GM19463 (cell line): ENCODE measurements around the gene COL26A1.
"Not testable (repeated sequence)": the region's sequence is repeated elsewhere in the genome, so short reads cannot be mapped to it uniquely, and the experiment has no call there.

ENCODE experiments used
- ATAC-seq: cut with Tn5 transposase; IDR thresholded peaks from one replicate; pipeline ENCODE4 v1.9.1; 2021; ENCODE audit warnings: mild to moderate bottlenecking, moderate library complexity; ENCODE audit not compliant: unreplicated experiment

The COL26A1 gene

GRCh38 chr7:101590663-101591435 lies 228.2 kb downstream of the COL26A1 start:
- no peak for ATAC-seq

- no peak for ATAC-seq
Measured at GRCh38 chr7:101591504-101591903, 228.8 kb downstream of the COL26A1 start.

DNA sequence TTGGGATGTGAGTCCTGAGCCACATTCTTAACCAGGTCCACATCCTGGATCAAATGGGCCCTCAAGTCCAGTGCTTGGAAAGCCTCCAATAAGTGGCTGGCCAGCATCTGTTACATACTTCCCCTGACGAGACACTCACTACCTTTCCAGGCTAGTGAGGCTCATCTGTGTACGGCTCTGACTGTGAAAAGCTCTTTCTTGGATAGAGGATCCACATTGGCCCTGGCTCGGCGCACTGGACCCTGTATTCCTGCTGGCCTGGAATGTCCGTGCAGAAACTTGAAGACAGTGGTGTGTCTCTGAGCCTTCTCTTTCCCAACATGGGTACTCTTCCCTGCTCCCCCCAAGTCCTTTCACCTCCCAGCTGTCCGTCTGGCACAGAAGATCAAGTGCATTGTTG lies 230.9 kb downstream of the COL26A1 start:
- no peak for ATAC-seq

DNA sequence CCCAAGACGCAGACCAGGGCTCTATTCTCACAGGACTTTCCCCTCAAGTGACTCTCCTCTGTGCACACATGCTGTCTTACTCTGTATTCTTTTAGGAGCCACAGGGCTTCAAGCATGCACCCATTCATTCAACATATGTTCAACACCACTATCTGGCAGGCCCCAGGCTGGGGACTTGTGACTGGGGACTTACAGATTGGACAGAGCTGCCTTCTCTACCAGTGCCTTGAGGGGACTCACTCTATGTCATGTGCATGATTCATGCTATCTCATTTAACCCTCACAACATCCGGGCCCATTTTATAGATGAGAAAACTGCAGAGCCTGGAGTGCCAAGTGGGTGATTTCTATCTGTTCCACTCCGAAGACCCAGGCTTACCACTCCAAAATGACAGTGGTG lies 232.1 kb downstream of the COL26A1 start:
- no peak for ATAC-seq

DNA sequence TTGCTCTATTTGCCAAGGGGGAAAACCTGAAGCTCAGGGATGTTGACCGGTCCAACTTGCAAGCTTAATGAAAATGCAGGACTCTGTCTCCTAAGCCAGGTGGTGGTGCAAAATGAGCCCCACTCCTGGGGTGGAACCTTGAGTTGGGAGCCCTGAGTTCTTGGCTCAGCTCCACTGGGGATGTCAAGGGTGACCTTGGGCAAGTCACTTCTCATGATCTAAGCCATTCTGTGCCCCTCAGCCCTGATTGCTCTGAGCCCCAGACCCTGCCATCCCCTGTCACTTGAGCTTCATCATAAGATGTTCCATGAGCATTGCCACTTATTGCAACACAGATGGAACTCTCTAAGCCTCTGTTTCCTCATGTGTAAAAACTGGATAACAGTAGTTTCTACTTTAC lies 232.6 kb downstream of the COL26A1 start:
- no peak for ATAC-seq

- ATAC-seq = no peak
Measured at GRCh38 chr7:101595766-101596537, 233.3 kb downstream of the COL26A1 start.

GRCh38 chr7:101596898-101597297 lies 234.2 kb downstream of the COL26A1 start:
- no peak for ATAC-seq

DNA sequence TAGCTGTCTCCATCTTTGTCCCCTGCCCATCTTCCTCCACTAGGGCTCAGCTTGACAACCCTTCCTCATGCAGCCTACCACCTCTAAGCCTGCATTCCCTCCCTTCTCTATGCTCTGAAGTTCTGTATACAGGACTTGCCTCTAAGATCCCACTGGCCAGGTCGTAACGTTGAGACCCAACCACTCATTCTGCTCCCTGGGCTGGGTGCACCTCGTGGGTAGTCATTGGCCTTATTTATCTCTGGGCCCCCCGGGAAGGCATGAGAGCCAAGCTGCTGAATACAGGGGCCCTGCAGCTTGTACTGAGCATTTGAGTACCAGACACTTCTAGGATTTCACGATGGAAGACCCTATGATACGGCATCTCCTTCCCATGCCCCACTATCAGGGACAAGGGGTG lies 235.3 kb downstream of the COL26A1 start:
- no peak for ATAC-seq

GRCh38 chr7:101598422-101598985 lies 235.8 kb downstream of the COL26A1 start:
- no peak for ATAC-seq

- no peak for ATAC-seq
Measured at GRCh38 chr7:101598986-101599771, 236.5 kb downstream of the COL26A1 start.

GRCh38 chr7:101599787-101600186 lies 237.1 kb downstream of the COL26A1 start:
- ATAC-seq = no peak

GRCh38 chr7:101602082-101602481 lies 239.4 kb downstream of the COL26A1 start:
- ATAC-seq = no peak

- peak; percentile 47 for ATAC-seq
Measured at GRCh38 chr7:101602484-101603241, 240.0 kb downstream of the COL26A1 start.

DNA sequence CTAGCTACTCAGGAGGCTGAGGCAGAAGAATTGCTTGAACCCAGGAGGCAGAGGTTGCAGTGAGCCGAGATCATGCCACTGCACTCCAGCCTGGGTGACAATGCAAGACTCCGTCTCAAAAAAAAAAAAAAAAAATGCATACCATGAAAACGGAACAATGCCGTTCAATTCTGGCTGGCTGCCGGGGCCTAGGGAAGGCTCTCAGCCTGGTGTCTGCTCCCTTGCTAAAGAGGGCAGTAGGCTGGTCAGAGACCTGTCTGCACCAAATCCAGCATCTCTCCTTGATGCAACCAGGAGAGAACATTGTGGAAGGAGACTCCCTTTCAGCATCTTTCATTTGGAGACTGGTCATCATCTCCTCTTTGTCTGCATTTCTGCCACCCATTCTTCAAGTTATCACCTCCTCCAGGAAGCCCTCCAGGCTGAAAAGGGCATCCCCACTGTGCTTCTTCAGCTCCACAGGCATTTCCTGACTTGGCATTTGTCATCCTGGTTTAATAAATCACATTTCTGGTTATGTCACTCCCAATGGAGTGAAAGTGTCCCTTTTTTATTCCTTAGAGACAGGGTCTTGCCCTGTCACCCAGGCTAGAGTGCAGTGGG lies 241.8 kb downstream of the COL26A1 start:
- no peak for ATAC-seq

DNA sequence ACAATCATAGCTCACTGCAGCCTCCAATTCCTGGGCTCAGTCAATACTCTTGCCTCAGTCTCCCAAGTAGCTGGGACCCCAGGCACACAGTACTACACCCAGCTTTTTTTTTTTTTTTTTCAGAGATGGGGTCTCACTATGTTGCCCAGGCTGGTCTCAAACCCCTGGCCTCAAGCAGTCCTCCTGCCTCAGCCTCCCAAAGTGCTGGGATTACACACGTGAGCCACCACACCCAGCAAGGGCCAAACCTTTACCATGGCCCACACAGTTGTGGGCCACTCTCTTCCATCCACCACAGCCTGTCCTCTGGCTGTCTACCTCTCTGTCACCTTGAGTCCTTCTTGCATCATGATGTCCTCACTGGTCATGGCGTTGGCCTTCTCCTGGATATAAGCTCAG lies 242.3 kb downstream of the COL26A1 start:
- ATAC-seq = not testable (repeated sequence)

- no peak for ATAC-seq
Measured at GRCh38 chr7:101605611-101606497, 243.2 kb downstream of the COL26A1 start.

DNA sequence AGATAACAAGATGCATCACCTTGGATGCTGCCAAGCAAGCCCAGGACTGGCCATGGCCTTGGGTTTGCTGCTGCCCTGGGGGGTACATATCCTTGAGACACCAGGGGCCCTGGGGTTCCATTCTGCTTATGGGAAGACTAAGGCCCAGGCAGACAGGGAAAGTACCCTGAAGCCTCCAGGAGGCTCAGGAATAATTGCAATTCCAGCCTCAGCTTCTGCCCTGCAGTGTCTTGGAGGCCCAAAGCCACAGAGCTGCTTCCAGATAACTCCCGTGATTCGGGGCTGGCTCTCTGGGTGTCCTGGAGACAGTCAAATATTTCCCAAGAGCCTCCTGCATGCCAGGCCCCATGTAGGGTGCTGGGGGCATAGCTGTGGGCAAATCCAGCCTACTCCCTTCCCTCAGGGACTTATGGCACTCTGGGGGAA lies 243.8 kb downstream of the COL26A1 start:
- no peak for ATAC-seq
